CD4-positive, alpha-beta T cell treated with Interleukin-15 for 4 hours (primary cell): ENCODE results near the gene EDC3.
"Not testable (repeated sequence)": the region's sequence is repeated elsewhere in the genome, so short reads cannot be mapped to it uniquely, and the experiment has no call there.

Experiments
- DNase-seq: peaks from one replicate; pipeline ENCODE4 v3.0.0-alpha.2; 2020; ENCODE audit warnings: low spot score

The EDC3 gene

DNA sequence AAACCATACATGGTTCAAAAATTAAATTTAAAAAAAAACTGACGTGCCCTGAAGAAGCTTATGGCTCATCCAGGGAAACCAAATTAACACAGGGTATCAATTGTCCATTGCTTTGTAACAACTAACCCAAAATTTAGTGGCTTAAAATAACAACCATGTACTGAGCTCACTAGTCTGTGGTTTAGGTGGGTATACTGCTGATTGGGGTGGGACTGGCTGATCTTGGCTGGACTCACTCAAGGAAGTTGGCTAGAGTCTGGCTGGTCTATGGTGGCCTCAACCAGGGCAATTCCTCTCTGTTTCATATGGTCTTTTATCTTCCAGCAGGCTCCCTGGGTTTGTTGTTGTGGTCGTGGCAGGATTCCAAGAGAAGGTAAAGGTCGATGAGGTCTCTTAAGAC, 14.1 kb upstream of the EDC3 start:
- no peak for DNase-seq

DNA sequence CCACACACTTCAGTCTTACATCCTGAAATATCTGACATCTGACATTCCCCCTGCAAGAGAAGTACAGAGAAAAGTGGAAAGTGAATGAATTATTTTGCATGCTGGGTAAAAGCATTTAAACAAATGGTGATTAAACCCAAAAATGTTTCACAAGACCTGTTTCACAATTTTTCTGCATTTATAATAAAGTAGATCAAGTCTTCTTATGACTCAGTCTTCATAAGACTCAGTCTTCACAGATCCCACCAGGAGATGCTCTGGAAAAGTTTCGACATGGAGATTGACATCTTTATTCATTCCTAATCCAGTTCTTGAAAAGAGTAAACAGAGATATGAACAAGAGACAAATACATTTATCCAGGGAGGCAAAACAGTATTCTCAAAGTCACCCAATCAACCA, 13.2 kb upstream of the EDC3 start:
- DNase-seq: no peak

DNA sequence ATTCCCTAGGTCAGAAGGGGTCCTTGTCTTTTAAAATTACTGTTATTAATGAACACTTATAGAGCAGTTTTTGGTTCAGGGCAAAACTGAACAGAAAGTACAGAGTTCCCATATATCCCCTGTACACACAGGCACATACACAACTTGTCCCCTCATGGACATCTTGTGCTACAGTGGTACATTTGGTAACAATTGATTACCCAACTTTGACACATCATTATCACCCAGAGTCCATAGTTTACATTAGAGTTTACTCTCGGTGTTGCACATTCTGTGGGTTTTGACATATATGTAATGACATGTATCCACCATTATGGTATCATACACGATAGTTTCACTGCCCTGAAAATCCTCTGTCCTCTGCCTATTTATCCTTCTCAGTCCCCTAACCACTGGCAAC, 984 bp upstream of the EDC3 start:
- no peak for DNase-seq

DNA sequence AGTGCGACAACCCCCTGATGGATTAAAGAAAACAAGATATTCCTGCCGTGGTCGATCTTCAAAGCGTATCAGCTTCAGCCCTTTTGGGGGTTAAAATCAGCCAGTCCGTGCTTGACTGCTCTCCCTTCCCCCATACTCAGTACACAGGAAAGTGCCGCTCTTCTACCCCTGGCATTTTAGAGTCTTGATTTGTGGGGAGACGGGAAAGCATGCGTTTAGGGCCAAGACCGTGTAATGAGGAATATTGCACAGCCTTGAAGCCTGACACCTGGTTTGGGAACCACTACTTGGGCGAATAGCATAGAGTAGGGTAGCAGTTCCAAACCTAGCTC, 540 bp upstream of the EDC3 start:
- DNase-seq: no peak

DNA sequence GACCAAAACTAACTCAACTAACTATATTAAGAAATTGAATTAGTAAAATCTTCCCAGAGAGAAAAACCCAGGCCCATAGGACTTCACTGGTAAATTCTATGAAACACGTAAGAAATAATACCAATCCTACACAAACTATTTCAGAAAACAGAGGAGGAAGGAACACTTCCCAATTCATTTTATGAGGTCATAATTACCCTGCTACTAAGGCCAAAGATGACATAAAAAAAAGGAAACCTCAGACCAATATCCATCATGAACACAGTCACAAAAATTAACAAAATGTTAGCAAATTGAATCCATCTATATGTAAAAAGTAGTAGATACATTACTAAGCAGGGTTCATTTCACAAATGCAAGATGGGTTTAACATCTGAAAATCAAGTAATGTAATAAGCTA, 3.5 kb downstream of the EDC3 start:
- no peak for DNase-seq

DNA sequence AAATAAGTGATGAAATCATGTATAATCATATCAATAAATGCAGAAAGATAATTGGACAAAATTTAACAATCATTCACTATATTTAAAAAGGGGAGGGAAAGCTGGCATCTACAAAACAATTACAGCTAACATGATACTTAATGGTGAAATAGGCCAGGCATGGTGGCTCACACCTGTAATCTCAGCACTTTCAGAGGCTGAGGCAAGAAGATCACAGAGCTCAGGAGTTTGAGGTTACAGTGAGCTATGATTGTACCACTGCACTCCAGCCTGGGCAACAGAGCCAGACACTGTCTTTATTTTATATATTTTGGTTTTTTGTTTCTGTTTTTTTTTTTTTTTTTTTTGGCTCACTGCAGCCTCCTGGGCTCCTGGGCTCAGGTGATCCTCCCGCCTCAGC, 12.1 kb downstream of the EDC3 start:
- no peak for DNase-seq

DNA sequence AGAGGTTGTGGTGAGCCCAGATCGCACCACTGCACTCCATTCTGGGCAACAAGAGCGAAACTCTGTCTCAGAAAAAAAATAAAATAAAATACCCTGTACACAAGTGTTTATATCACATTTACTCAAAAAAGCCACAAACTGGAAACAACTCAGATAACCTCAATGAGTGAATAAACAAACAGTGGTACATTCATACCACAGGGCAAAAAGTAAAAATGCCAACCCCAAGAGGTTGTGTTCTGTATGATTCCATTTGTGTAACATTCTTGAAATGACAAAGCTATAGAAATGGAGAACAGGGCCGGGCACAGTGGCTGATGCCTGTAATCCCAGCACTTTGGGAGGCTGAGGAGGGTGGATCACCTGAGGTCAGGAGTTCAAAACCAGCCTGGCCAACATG, 12.9 kb downstream of the EDC3 start:
- no peak for DNase-seq

DNA sequence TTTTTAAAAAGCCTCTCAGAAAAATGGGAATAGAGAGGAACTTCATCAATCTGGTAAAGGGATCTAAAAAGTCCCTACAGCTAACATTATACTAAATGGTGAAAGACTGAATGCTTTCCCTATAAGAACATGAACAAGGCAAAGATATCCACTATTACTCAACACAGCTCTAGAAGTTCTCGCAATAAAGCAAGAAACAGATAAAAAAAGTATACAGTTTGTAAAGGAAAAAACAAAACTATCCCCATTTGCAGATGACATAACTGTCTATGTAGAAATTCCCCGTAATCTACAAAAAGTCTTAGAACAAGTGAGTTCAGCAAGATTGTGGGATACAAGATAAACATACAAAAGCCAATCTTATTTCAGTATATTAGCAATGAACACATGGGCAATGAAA, 15.4 kb downstream of the EDC3 start:
- DNase-seq: no peak

DNA sequence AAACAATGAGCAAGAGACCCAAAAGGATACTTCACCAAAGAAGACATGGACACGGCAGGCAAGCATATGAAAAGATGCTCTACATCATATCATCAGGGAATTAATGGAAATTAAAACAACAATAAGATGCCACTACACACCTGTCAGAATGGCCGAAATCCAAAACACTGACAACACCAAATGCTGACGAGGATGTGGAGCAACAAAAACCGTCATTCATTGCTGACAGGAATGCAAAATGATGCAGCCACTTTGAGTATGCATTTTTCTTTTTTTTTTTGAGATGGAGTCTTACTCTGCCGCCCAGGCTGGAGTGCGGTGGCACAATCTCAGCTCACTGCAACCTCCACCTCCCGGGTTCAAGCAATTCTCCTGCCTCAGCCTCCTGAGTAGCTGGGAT, 19.0 kb downstream of the EDC3 start:
- DNase-seq: no peak

DNA sequence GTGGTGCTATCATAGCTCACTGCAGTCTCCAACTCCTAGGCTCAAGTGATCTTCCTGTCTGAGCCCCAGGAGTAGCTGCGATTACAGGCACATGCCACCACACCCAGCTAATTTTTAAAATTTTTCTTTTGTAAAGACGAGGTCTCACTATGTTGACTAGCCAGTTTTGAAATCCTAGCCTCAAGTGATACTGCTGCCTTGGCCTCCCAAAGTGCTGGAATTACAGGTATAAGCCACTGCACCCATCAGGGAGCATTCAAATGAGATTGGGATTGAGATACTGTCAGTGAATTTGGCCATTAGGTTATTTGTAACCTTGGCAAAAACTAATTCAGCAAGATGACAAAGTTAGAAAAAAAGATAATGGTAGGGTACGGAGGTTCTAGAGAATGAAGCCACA, 21.7 kb downstream of the EDC3 start:
- no peak for DNase-seq

DNA sequence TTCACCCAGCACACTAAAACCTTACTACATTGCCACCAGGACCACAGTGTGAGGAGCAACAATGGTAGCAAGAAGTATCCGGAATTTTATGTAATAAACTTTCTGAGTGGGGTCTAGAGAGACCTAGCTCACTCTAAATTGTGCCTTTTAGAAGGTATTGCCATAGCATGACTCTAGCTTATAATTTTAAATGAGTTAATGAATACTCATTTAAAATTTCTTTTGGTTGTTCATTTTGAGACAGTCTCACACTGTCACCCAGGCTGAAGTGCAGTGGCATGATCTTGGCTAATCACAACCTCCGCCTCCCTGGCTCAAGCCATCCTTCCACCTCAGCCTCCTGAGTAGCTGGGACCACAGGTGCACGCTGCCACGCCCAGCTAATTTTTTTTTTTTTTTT, 26.2 kb downstream of the EDC3 start:
- DNase-seq: no peak

DNA sequence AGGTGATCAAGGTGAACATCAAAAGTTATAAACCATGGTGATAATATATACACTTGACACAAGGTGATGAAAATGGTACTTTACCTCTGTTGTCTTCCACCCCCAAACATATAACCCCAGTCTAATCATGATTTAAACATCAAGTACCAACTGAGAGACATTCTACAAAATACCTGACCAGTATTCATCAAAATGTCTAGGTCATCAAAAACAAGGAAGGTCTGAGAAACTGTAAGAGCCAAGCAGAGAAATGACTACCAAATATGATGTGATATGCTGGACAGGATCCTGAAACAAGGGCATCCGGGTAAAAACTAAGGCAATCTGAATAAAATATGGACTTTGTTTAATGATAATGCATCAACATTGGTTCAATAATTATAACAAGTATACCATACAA, 27.8 kb downstream of the EDC3 start:
- DNase-seq: no peak

DNA sequence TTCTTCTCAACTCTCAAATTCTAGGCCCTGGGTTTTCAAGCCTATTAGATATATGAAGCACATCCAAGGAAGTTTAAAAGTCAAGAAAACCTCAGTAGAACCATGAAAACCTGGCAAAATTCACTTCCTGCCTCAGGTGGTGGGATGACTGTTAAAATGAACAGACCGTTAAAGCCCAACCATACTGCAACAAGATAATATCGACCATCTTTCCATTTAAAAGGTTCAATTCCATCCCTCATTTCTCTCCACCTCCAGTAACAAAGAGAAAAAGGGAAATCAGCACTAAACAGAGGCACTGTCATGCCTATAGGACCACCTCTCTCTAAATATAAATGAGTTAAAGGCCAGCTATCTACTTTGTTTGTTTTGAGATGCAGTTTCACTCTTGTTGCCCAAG, 31.2 kb downstream of the EDC3 start:
- no peak for DNase-seq

DNA sequence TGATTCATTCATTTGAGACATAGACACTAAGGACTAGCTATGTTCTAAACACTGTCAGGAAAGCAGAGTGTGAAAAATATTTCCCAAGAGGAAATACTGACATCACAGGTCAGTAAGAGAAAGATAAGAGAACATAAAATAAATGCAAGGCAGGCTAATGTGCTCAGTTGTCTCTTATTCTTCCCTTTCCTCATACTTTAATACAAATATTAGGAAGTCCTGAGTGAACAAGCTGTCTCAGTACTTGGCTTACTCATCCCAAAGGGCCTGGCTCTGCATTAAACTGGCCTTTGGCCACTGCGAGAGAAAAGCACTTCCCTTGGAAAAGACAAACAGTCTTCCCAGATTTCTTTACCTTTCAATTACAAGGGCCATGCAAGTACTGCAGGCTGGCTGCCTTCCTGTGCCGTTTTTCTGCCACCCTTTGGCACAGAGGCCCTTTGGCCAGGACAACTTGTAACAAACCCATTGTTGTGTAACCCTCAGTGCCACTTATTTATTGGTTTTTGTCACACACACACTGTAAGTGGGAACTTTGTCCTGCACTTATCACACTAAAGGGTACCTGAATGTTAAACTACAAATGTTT, 31.7 kb downstream of the EDC3 start:
- DNase-seq: no peak

DNA sequence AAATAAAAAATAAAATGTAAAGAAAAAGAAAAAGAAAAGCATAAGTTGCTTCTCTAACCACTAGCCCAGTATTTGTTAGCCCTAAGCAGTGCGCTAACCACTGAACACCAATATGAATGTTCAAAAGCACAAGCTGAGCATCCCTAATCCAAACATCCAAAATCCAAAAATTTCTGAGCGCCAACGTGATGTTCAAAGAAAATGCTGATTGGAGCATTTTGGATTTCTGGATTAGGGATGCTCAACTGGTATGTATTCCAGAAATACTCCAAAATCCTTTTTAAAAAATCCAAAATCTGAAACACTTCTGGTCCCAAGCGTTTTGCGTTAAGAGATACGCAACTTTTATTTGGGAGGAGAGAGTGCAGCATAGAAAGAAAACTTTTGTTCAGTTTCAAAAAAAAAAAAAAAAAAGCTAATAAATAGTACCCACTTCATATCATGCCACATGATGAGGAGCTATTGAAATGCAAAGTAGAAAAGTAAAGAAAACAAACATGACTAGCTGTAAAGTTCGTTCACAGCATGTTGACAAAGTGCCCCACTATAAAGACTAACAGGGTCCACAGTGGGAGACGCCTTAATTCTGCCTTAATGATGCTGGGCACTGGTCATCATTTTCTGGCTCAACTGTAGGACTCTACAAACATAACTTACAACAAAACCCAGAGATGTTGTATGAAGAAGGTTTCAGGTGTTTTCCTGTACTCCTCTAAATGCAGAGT, 32.4 kb downstream of the EDC3 start:
- DNase-seq: no peak

DNA sequence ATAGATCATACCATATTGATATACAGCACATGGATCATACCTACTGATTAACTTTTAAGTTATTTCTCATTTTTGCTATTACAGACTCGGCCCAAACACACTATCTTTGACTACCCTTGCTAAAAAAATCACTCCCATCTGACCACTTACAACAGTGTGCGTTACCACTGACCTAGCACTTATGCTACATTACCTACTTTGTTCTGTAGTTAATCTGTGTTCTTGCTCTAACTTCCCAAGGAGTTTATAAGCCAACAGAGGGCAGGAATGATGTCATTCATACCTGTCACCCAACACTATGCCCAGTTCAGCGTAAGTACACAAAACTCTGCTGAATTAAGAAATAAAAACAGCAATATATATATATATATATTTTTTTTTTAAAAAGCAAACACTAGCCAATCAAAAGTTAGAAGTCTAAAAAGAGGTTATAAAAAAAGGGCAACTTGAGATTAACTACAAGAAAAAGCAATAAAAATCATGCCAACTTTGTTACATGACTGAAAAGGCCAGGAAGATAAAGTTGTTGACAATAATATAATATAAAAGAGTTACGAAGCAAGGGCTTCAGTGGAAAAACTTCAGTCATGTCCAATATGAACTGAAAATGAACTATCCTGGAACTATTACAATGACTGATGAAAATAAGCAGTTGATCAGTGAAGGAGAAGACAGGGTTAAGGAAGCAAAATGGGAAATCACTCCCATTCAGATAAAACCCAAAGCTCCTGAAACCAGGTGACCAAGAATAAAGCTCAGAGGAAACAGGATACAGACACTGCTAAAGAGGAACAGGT, 33.6 kb downstream of the EDC3 start:
- DNase-seq: no peak

DNA sequence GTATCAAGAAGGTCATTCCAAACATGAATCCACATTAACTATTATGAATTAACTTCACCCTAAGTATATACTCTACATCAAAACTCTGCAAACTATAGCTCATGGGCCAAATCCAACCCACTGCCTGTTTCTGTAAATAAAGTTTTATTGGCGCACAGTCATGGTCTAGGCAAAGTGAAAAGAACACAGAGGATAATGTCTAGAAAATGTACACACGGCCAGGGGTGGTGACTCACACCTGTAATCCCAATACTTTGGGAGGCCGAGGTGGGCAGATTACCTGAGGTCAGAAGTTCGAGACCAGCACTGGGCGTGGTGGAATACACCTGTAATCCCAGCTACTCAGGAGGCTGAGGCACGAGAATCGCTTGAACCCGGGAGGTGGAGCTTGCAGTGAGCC, 34.5 kb downstream of the EDC3 start:
- DNase-seq: not testable (repeated sequence)

DNA sequence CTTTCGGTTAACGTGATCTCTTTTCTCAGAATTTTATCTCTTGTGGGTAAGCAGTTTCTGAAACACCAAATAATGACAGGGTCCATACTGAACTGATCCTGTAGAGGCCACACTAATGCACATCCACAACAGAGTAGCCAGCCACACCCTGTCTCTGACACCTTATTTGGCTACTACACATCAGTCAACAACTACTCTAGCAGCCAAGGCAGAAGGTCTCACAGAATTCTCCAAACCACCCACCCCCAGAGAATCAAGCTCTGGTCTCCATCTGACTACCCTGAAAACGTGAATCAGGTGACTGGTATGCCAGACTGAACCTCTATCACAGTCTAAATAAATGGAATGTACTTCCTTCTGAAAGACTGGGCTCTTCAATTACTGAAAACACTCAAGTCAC, 38.0 kb downstream of the EDC3 start:
- DNase-seq: no peak

DNA sequence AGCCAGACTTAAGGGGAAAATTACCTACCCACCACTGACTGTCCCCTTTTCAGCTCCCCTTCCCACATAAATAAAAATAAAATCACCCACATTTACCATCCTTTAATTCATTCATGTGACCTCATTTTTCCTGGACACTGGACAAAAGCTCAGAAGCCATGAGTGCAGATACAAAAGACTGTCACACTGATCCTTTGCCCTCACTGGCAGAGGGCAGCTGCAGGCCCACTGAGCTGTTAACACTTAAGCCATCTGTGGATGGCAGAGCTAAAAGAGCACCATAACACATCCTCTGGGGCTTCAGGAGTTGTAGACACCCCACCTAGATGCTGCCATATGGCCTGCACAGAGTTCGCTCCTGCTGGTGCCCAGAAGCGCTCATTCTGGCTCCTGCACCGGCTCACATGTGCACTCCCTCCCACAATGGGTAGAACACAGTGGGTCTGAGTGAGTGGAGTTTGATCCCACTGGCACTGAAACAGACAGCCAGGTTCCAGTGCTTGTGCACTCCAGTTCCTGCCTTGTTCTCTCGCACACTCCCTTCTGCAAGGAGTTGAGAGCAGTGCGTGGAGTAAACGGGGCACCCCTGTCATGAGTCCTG, 38.8 kb downstream of the EDC3 start:
- DNase-seq: no peak

DNA sequence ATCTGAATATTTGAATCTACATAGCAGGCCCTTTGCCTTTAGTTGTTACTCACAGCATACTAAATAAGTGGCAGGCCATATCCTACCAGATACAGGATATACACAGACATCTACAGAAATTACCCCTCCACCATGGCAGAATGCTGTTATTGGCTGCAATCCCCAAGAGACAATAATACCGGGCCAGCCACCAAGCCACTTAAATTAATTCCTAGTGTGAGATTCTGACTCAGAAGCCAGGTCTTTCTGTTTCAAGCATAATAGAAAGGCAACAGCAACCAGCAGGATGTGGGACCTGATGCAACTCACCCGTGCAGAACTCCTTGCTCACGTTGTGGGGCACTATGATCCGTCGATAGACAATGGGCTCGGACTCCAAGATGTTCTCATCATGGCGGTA, 40.4 kb downstream of the EDC3 start:
- DNase-seq: no peak

DNA sequence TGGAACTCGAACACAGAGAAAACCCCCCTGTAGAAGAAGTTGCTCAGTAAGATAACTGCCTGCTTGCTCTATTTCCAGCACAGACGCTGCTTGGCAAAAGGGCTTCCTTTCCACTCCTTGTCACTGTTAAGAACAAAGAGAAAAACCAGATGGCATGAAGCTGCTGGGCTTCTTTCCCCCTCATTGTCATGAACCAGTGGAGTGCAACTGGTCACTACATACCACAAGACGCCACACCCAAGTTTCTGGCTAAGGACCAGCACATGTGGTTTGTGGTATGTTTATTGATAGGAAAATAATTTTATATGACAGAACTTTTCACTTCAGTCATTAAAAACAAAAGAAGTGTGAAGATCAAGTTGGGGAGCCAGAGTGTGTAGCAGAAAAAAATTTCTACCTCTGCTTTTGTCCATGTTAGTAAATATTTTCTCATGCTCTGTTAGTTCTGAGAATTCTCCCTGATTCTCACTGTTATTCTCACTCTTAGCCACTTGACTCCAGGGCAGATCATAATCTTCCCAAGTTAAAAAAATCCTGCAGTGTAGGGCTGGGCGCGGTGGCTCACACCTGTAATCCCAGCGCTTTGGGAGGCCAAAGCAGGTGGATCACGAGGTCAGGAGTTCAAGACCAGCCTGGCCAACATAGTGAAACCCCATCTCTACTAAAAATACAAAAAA, 42.3 kb downstream of the EDC3 start:
- no peak for DNase-seq

DNA sequence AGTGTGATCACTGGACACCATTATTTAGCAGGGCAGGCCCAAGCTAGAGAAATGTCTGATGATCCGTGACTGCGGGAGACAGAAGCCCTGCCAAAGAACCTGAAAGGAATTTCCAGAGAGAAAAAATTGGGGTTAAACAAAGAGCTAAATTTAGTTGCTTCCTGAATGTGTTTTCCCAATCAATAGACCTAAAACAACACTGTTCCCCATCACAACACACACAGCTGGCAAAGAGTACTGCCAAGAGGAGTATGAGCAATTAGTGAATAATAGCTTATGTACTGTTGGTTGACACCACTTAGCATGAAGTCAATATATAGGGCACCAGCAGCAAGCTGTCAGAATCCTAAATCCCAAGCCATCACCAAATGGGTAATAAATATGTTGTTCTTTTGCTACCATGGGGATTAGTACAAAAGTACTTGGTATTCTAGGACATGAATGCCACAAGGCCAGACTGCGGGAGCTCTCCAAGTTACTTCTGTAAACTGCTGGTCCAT, 44.5 kb downstream of the EDC3 start:
- DNase-seq: no peak
